Activated naive CD4-positive, alpha-beta T cell treated with anti-CD3 and anti-CD28 coated beads, Interleukin-2, amount 10 ng/mL, durations not matched to agents 5 hours and 36 hours (primary cell): ENCODE measurements around the gene TEFM. TPM values are rescaled to one million over a fixed set of nuclear protein-coding genes. Genes with fewer than 3 reads are reported as not detected.

Experiments used
- total RNA-seq, 2 experiments: library from RNA; stranded (reverse); gene quantifications; one replicate each; pipeline ENCODE4 v1.2.3, GENCODE V29; 2021

The TEFM gene, protein sequence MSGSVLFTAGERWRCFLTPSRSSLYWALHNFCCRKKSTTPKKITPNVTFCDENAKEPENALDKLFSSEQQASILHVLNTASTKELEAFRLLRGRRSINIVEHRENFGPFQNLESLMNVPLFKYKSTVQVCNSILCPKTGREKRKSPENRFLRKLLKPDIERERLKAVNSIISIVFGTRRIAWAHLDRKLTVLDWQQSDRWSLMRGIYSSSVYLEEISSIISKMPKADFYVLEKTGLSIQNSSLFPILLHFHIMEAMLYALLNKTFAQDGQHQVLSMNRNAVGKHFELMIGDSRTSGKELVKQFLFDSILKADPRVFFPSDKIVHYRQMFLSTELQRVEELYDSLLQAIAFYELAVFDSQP
- total RNA-seq = 10 to 100 TPM; 12.9 to 15.2 TPM

DNA sequence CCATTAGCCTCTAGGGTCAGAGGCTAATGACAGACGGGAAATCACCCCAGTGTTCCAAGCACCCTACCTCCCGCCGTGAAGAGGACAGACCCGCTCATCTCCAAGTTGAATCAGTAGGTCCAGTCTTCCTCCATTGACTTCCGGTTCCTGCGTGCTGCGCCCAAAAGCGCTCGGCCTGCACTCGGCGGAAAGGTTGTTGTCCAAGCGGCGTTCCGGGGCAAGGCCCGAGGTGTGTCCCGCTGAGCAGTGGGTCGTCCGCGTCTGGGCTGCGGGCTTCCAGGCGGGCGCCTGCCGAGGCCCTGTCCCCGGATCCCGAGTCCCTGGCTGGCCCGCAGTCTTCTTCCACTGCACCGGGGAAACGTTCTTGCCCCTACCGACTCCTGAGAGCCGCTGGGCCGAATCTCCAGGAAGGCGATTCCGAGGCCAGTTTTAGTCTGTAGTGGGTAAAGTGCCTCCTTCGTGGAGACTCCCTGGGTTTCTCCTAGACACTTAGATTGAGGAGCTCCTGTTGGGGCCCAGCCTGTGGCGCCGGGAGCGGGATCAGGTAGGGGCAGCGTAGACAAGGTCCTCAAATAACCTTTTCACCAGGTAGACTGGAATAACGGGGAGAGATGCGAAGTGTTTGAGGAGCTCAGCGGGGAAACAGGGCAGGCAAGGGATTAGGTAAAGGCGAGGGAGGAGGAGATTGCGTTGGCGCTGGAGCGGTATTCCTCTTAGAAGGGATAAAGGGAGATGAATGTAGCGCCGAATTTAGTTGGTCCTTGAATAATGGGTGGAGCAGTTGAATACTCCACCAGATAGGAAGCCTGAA, at the start of gene TEFM:
TEFM (minus strand) TSS at position 138 of the 811 bp plus-strand sequence; CDS start at position 98, 40 bp downstream.

GRCh38 chr17:30921544-30922196, 15.6 kb upstream of the TEFM start, which contains the start of gene ADAP2:
TSS of gene ADAP2 (plus strand) at chr17:30921945. CDS start at chr17:30922015, 70 bp downstream.

Other genes with a start within 250 kb of the TEFM start
- gene CRLF3, start 81.5 kb downstream of the TEFM start, total RNA-seq = 10 to 100 TPM; 87.0 to 90.3 TPM
- 10 to 100 TPM; 19.3 to 21.2 TPM for gene ATAD5, start 74.3 kb downstream of the TEFM start, total RNA-seq
- under 1 TPM in 1 of 2 experiments, not detected in 1; 0.91 TPM for gene ADAP2, start 15.7 kb upstream of the TEFM start, total RNA-seq
- gene RNF135, start 64.8 kb upstream of the TEFM start, total RNA-seq = 1 to 10 TPM; 6.9 TPM
- 10 to 100 TPM; 14.1 to 14.3 TPM for gene NF1, start 188.7 kb upstream of the TEFM start, total RNA-seq